GM10266 (cell line): ENCODE results near the gene TXNRD1.

Experiments used
- DNase-seq: peaks from one replicate; pipeline ENCODE4 v3.0.0; 2012; ENCODE audit errors: extremely low spot score
- CTCF ChIP-seq: IDR thresholded peaks from 2 replicates; pipeline ENCODE4 v1.5.1; 2012; ENCODE audit warnings: mild to moderate bottlenecking, low read depth; ENCODE audit not compliant: control insufficient read depth, insufficient read depth; ENCODE audit errors: missing control alignments

Gene TXNRD1

GRCh38 chr12:104273503-104273902 is 57.9 kb downstream of the TXNRD1 start:
- DNase-seq = no peak
- TF ChIP-seq CTCF = no peak

- DNase-seq = no peak
These were observed 59.2 kb downstream of the TXNRD1 start for GRCh38 chr12:104274811-104275210.

GRCh38 chr12:104275689-104276088 is 60.1 kb downstream of the TXNRD1 start:
- no peak for DNase-seq
- no peak for TF ChIP-seq CTCF

More at GRCh38 chr12:104274811-104275210, 59.2 kb downstream of the TXNRD1 start:
- no peak for TF ChIP-seq CTCF

GRCh38 chr12:104276273-104277131 is 60.9 kb downstream of the TXNRD1 start:
- no peak for TF ChIP-seq CTCF
- no peak for DNase-seq

- no peak for TF ChIP-seq CTCF
- no peak for DNase-seq
These were observed 63.6 kb downstream of the TXNRD1 start for GRCh38 chr12:104279164-104279563.

GRCh38 chr12:104280111-104280510 is 64.5 kb downstream of the TXNRD1 start:
- no peak for TF ChIP-seq CTCF
- no peak for DNase-seq

- TF ChIP-seq CTCF = no peak
- no peak for DNase-seq
These were observed 65.3 kb downstream of the TXNRD1 start for GRCh38 chr12:104280717-104281458.
